Panc1 (cell line): ENCODE results near the gene SPRN. TPM values are rescaled to one million over a fixed set of nuclear protein-coding genes. Genes with fewer than 3 reads are reported as not detected.

Source experiments
- ATAC-seq: fragments of 200-7000 bp; cut with Tn5 transposase; 2 replicates; pipeline ENCODE4 v1.9.1; 2020; ENCODE audit warnings: mild to moderate bottlenecking, moderate library complexity
- BruUV-seq: library from RNA; stranded (reverse); fragments of 400-500 nt; replicated peaks from 2 replicates; lab custom pipeline; 2021; lab: Mats Ljungman, UMichigan
- CTCF ChIA-PET: fragments of 300-600 bp; sonication (Branson Sonifier 250); formaldehyde crosslinking; loops from one replicate; lab custom pipeline; 2022; ENCODE audit warnings: antibody characterized with exemption; lab: Charles Lee
- POLR2A ChIA-PET: fragments of 300-600 bp; sonication (Branson Sonifier 250); formaldehyde crosslinking; loops from one replicate; lab custom pipeline; 2022; ENCODE audit warnings: antibody characterized with exemption; lab: Charles Lee
- DNase-seq: peaks from one replicate; pipeline ENCODE4 v3.0.0-alpha.2; 2010; ENCODE audit warnings: low read depth, low spot score
- H3K27ac ChIP-seq: 2 replicates; pipeline ENCODE4 v1.5.1; 2011; ENCODE audit warnings: mild to moderate bottlenecking, low read length, inconsistent platforms
- H3K27me3 ChIP-seq: fragments of 200-500 bp; sonication (Bioruptor generic); 2 replicates; pipeline ENCODE4 v1.6.0; 2014; ENCODE audit warnings: low read length, inconsistent platforms; ENCODE audit not compliant: control insufficient read depth, insufficient read depth
- H3K36me3 ChIP-seq: fragments of 200-500 bp; sonication (Bioruptor generic); 2 replicates; pipeline ENCODE4 v1.5.1; 2014; ENCODE audit warnings: inconsistent platforms, mild to moderate bottlenecking, low read length, moderate library complexity; ENCODE audit not compliant: control insufficient read depth, insufficient read depth
- H3K4me1 ChIP-seq: 2 replicates; pipeline ENCODE4 v1.5.1; 2011; ENCODE audit warnings: inconsistent platforms, mild to moderate bottlenecking, low read length, moderate library complexity; ENCODE audit not compliant: control insufficient read depth, insufficient read depth
- H3K4me3 ChIP-seq, 2 experiments: 2 replicates each; pipeline ENCODE4 v1.5.1; 2011 to 2012; ENCODE audit warnings: low read depth in 2 of 2, low read length in 2 of 2, mild to moderate bottlenecking in 2 of 2, inconsistent platforms in 1 of 2, moderate library complexity in 1 of 2
- H3K9me3 ChIP-seq: fragments of 200-500 bp; sonication (Bioruptor generic); 2 replicates; pipeline ENCODE4 v1.5.1; 2014; ENCODE audit warnings: low read depth, mild to moderate bottlenecking, inconsistent platforms, low read length, moderate library complexity; ENCODE audit not compliant: control insufficient read depth, insufficient read depth
- CTCF ChIP-seq: fragments of 450-650 bp; IDR thresholded peaks from 2 replicates; pipeline ENCODE4 v1.5.1; 2017; ENCODE audit warnings: mild to moderate bottlenecking
- POLR2AphosphoS5 ChIP-seq: IDR thresholded peaks from 2 replicates; pipeline ENCODE4 v1.6.1; 2012; ENCODE audit warnings: mild to moderate bottlenecking, low read depth, low read length, moderate library complexity
- SIN3A ChIP-seq: IDR thresholded peaks from 2 replicates; pipeline ENCODE4 v1.6.1; 2012; ENCODE audit warnings: low read depth, mild to moderate bottlenecking, low read length, moderate library complexity, borderline replicate concordance; ENCODE audit not compliant: insufficient read depth
- TCF7L2 ChIP-seq: IDR thresholded peaks from 2 replicates; pipeline ENCODE4 v1.6.1; 2011; ENCODE audit warnings: mild to moderate bottlenecking, low read depth, low read length, inconsistent platforms
- in situ Hi-C: cut with HindIII; loops from 2 replicates; pipeline ENCODE4 v1.10.0; 2016; ENCODE audit warnings: low sequenced_read_pairs, low pct_unique_long_range_greater_than_20kb
- intact Hi-C: fragments of 100-400 bp; cut with micrococcal nuclease; formaldehyde crosslinking; loops from one replicate; pipeline ENCODE4 v1.10.0; 2022; ENCODE audit not compliant: unreplicated experiment
- total RNA-seq: library from RNA; stranded (reverse); gene quantifications from one replicate; pipeline ENCODE4 v1.2.1, GENCODE V29; 2021; ENCODE audit not compliant: unreplicated experiment
- TF ChIP-seq, protein P1 (sequence below), 2 experiments: IDR thresholded peaks; 2 replicates each; pipeline ENCODE4 v1.6.1; 2011 to 2012; ENCODE audit warnings: low read depth in 2 of 2, control low read depth in 1 of 2, low read length in 1 of 2, mild to moderate bottlenecking in 1 of 2, moderate library complexity in 1 of 2; ENCODE audit not compliant: insufficient read depth in 1 of 2

The SPRN gene
- total RNA-seq, 1 experiment from 2014 or later, result 0.64 TPM

GRCh38 chr10:133442967-133443924 is 18.8 kb upstream of the SPRN start:
- Histone ChIP-seq H3K27me3 (no peaks in the 10 kb centered on the region), H3K4me3 (no peak overlapping the region), H3K4me1 (no peaks in the 10 kb centered on the region), H3K27ac (no peak overlapping the region), H3K9me3 (peaks cover 10% of the 10 kb centered on the region; the same call in 1 of the 2 replicates), H3K36me3 (no peaks in the 10 kb centered on the region)
- no peak for TF ChIP-seq POLR2AphosphoS5
- no peak for TF ChIP-seq CTCF
- TF ChIP-seq TCF7L2, result no peak
- TF ChIP-seq SIN3A, result no peak
- TF ChIP-seq, protein P1, sequence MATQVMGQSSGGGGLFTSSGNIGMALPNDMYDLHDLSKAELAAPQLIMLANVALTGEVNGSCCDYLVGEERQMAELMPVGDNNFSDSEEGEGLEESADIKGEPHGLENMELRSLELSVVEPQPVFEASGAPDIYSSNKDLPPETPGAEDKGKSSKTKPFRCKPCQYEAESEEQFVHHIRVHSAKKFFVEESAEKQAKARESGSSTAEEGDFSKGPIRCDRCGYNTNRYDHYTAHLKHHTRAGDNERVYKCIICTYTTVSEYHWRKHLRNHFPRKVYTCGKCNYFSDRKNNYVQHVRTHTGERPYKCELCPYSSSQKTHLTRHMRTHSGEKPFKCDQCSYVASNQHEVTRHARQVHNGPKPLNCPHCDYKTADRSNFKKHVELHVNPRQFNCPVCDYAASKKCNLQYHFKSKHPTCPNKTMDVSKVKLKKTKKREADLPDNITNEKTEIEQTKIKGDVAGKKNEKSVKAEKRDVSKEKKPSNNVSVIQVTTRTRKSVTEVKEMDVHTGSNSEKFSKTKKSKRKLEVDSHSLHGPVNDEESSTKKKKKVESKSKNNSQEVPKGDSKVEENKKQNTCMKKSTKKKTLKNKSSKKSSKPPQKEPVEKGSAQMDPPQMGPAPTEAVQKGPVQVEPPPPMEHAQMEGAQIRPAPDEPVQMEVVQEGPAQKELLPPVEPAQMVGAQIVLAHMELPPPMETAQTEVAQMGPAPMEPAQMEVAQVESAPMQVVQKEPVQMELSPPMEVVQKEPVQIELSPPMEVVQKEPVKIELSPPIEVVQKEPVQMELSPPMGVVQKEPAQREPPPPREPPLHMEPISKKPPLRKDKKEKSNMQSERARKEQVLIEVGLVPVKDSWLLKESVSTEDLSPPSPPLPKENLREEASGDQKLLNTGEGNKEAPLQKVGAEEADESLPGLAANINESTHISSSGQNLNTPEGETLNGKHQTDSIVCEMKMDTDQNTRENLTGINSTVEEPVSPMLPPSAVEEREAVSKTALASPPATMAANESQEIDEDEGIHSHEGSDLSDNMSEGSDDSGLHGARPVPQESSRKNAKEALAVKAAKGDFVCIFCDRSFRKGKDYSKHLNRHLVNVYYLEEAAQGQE (IDR thresholded peaks at IDR 0.05; ENCODE audit: insufficient read depth in 1 of 2, low read depth in 2 of 2, low read length in 1 of 2), result no peak
- no TSS peak for BruUV-seq
- ChIA-PET POLR2A (no interaction called here), CTCF (no interaction called here)
- in situ Hi-C loops (no loop called here), intact Hi-C loops (no loop called here)
- DNase-seq, result no peak
- peak; percentile 44; the same call in 1 of the 2 replicates for ATAC-seq

DNA sequence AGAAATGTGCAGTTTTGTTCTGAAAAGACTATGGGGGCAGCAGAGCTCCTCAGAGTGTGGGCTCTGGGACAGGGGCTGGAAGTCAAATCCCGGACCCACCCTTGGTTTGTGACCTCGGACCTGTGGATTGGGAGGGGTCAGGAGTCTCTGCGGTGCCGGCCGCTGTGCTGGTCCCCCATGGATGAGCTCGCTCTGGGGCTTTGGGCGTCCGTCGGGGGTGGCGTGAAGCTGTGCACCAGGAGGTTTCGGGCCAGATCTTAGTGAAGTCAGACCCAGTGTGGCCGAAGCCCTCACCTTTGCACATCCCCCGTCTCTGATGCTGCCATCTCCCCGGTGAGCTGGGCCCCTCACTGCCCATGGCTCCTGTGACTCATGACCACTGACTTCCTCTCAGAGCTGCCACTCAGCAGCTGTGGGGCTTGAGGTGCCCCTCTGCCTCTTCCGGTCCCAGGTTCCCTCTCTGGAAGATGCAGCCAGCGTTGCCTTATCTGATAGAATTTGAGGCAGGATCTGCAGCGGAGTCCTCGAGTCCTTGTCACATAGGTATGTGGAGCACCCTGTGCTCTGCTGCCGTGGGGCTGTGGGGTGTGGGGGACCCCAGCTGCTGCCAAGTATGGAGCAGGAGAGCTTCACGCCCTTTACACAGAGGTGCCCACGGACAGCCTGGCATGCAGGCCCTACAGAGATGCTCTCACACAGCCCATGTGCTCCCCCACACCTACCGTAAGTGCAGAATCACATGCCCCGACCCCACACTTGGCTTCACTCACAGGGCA is 18.0 kb upstream of the SPRN start:
- in situ Hi-C loops (no loop called here), intact Hi-C loops (no loop called here)
- peak; percentile 5; the same call in 1 of the 2 replicates for ATAC-seq
- H3K27ac ChIP-seq, result no peak overlapping the region
- POLR2A ChIA-PET, result no interaction called here
- H3K9me3 ChIP-seq, result peaks cover 2% of the 10 kb centered on the region; the same call in 1 of the 2 replicates
- DNase-seq, result no peak
- H3K36me3 ChIP-seq, result no peaks in the 10 kb centered on the region
- no peaks in the 10 kb centered on the region for H3K4me1 ChIP-seq
- BruUV-seq, result no TSS peak
- H3K4me3 ChIP-seq, result no peak overlapping the region
- no peaks in the 10 kb centered on the region for H3K27me3 ChIP-seq
- TF ChIP-seq, protein P1 (IDR thresholded peaks at IDR 0.05; ENCODE audit: insufficient read depth in 1 of 2, low read depth in 2 of 2, low read length in 1 of 2), result no peak
- TF ChIP-seq POLR2AphosphoS5 (no peak), SIN3A (no peak), CTCF (no peak), TCF7L2 (no peak)
- CTCF ChIA-PET, result no interaction called here
